Cardiac muscle cell (in vitro differentiated cells and primary cell): ENCODE measurements around the gene NOM1. TPM values are rescaled to one million over a fixed set of nuclear protein-coding genes. Genes with fewer than 3 reads are reported as not detected.

Experiments
- DNase-seq, 2 donors: peaks; one replicate each; pipeline versions ENCODE4 v3.0.0 to v3.0.0-alpha.2; 2010 to 2017; ENCODE audit warnings: low read depth in 1 of 2, low spot score in 1 of 2
- H3K27ac ChIP-seq: fragments of 200-600 bp; sonication (generic); 2 replicates; pipeline ENCODE4 v1.5.1; 2016
- H3K27me3 ChIP-seq: fragments of 200-600 bp; sonication (generic); 2 replicates; pipeline ENCODE4 v1.6.0; 2016; ENCODE audit warnings: control low read depth
- H3K36me3 ChIP-seq: fragments of 200-600 bp; sonication (generic); 2 replicates; pipeline ENCODE4 v1.5.1; 2016; ENCODE audit warnings: control low read depth
- H3K4me1 ChIP-seq: fragments of 200-600 bp; sonication (generic); 2 replicates; pipeline ENCODE4 v1.8.1; 2017; ENCODE audit warnings: low read depth, mild to moderate bottlenecking, mixed run types
- H3K4me3 ChIP-seq: fragments of 200-600 bp; sonication (generic); 2 replicates; pipeline ENCODE4 v1.5.1; 2016; ENCODE audit warnings: mild to moderate bottlenecking
- H3K9me3 ChIP-seq: fragments of 200-600 bp; sonication (generic); 2 replicates; pipeline ENCODE4 v1.5.1; 2017; ENCODE audit warnings: low read depth, mild to moderate bottlenecking, control low read depth
- CTCF ChIP-seq: IDR thresholded peaks from 2 replicates; pipeline ENCODE4 v1.5.1; 2012; ENCODE audit warnings: low read depth, mild to moderate bottlenecking, low read length
- polyA plus RNA-seq: library from polyadenylated mRNA; unstranded; fragments of >200 nt; fragmentation: Nextera tagmentation; extraction: Ambion mirVana; gene quantifications from 2 replicates; pipeline ENCODE4 v1.2.1, GENCODE V29; 2016
- total RNA-seq: library from RNA; depleted of rRNA; stranded (reverse); fragments of >200 nt; gene quantifications from 2 replicates; pipeline ENCODE4 v1.2.3, GENCODE V29; 2016

Gene NOM1
- total and polyA plus RNA-seq, 2 experiments from 2014 or later, result 5.6 to 18.3 TPM

GRCh38 chr7:157005456-157006204 lies 56.1 kb downstream of the NOM1 start:
- H3K4me1 ChIP-seq, result peaks cover 13% of the 10 kb centered on the region
- H3K4me3 ChIP-seq, result no peak overlapping the region
- DNase-seq, result no peak
- H3K27ac ChIP-seq, result no peak overlapping the region
- H3K27me3 ChIP-seq, result peaks cover 96% of the 10 kb centered on the region
- no peaks in the 10 kb centered on the region for H3K36me3 ChIP-seq
- H3K9me3 ChIP-seq, result no peaks in the 10 kb centered on the region
- no peak for TF ChIP-seq CTCF

- Histone ChIP-seq H3K27me3 (peaks cover 96% of the 10 kb centered on the region), H3K4me3 (no peak overlapping the region), H3K27ac (no peak overlapping the region), H3K36me3 (no peaks in the 10 kb centered on the region), H3K4me1 (peaks cover 13% of the 10 kb centered on the region), H3K9me3 (no peaks in the 10 kb centered on the region)
- DNase-seq, result no peak
- TF ChIP-seq CTCF, result no peak
Measured at GRCh38 chr7:157006205-157006747, 56.8 kb downstream of the NOM1 start.

- Histone ChIP-seq H3K36me3 (no peaks in the 10 kb centered on the region), H3K9me3 (no peaks in the 10 kb centered on the region), H3K4me3 (no peak overlapping the region), H3K27ac (no peak overlapping the region), H3K4me1 (peaks cover 13% of the 10 kb centered on the region), H3K27me3 (peaks cover 96% of the 10 kb centered on the region)
- DNase-seq, result no peak
- no peak for TF ChIP-seq CTCF
Measured at GRCh38 chr7:157006829-157007469, 57.4 kb downstream of the NOM1 start.

- Histone ChIP-seq H3K4me3 (no peak overlapping the region), H3K4me1 (peaks cover 13% of the 10 kb centered on the region), H3K27me3 (peaks cover 96% of the 10 kb centered on the region), H3K9me3 (no peaks in the 10 kb centered on the region), H3K36me3 (no peaks in the 10 kb centered on the region), H3K27ac (no peak overlapping the region)
- TF ChIP-seq CTCF, result no peak
- DNase-seq, result no peak
Measured at GRCh38 chr7:157007470-157008066, 58.1 kb downstream of the NOM1 start.

GRCh38 chr7:157008206-157009169 lies 59.0 kb downstream of the NOM1 start:
- no peak for TF ChIP-seq CTCF
- H3K36me3 ChIP-seq, result no peaks in the 10 kb centered on the region
- H3K27me3 ChIP-seq, result peaks cover 96% of the 10 kb centered on the region
- H3K4me3 ChIP-seq, result no peak overlapping the region
- H3K9me3 ChIP-seq, result no peaks in the 10 kb centered on the region
- no peak for DNase-seq
- H3K4me1 ChIP-seq, result peaks cover 8% of the 10 kb centered on the region
- H3K27ac ChIP-seq, result no peak overlapping the region
